Stimulated activated CD4-positive, alpha-beta T cell treated with anti-CD3 and anti-CD28 coated beads, TNF-alpha, amount 100 ng/mL, for 4 hours (primary cell): Measurements from ENCODE around the gene MYH15.

Experiments
- DNase-seq, 3 experiments: peaks; one replicate each; pipeline ENCODE4 v3.0.0-alpha.2; 2020; ENCODE audit warnings: low read depth in 3 of 3

The MYH15 gene

DNA sequence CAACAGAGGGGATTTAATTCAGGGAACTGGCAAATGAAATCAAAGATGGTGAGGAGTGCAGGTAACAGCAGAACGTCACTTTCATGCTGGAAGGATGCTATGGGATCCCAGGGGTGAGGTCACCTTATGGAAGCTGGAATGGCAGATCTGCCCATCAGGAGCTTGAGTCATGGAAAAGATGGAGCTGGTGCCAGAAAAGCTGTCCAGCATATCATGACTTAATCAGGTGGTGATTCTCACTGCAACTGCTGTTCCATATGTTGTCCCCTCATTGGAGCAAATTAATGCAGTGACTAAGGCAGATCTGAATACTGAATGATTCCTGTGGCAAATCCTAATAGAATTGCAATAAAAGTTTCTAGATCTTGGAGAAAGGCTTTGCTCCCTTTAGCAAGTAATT is 175.7 kb downstream of the MYH15 start:
- DNase-seq = no peak

DNA sequence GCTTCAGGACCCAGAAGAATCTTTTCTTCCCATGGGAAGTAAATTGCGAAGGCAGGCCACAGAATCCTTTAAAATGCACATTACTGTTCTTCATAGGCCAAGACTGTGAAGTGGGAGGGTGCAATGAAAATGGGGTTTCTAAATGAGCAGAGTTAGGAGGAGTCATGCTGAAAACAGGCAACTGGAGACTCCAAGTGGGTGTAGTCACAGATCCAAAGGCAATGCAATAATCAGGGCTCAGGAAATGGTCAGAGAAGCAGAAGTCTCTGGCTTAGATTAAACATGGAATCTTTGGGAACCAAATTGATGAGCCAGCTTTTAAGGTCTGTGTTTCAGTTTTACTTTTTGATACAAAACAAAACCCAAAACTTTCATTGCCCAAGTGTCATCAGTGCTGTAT is 176.4 kb downstream of the MYH15 start:
- DNase-seq = no peak

DNA sequence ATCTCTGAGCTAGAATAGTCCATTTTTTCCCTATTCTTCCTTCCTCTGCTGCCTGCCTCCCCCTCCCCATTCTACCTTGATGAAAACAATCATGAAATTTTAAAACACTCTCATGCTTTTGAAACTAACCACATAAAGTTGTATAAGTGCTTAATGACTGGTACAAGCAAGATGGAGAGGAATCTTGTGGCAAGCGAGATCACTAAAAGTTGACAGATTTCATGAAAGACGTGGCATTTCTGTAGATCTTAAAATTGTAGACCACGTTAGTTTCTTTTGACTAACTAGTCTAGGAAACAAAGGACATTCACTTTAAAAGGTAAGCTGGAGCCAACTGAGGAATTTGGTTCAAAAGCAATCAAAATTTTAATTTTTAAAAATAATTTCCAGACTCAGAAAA is 178.6 kb downstream of the MYH15 start:
- DNase-seq = no peak
